SK-N-SH treated with all-trans-retinoic acid at 6 μM for 48 hours (cell line): ENCODE measurements around the gene UBE2N.

Experiments
- ARNTL ChIP-seq: fragments of 450-650 bp; formaldehyde crosslinking; IDR thresholded peaks from 2 replicates; pipeline ENCODE4 v1.5.0; 2020; ENCODE audit warnings: low read depth, mild to moderate bottlenecking, moderate library complexity, borderline replicate concordance
- CREB5 ChIP-seq: fragments of 250-450 bp; sonication (Bioruptor Pico); IDR thresholded peaks from 2 replicates; pipeline ENCODE4 v1.5.1; 2020; ENCODE audit warnings: low read depth, mild to moderate bottlenecking, moderate library complexity
- ESRRG ChIP-seq: fragments of 250-450 bp; sonication (Bioruptor Pico); IDR thresholded peaks from 2 replicates; pipeline ENCODE4 v1.6.1; 2021; ENCODE audit warnings: mild to moderate bottlenecking
- GLIS3 ChIP-seq: fragments of 250-450 bp; sonication (Bioruptor Pico); IDR thresholded peaks from 2 replicates; pipeline ENCODE4 v1.5.0; 2020; ENCODE audit warnings: mild to moderate bottlenecking, moderate library complexity
- ISL1 ChIP-seq: fragments of 250-450 bp; sonication (Bioruptor Pico); IDR thresholded peaks from 2 replicates; pipeline ENCODE4 v2.1.2; 2022; ENCODE audit warnings: mild to moderate bottlenecking, moderate library complexity
- RARB ChIP-seq: fragments of 250-450 bp; sonication (Bioruptor Pico); IDR thresholded peaks from 2 replicates; pipeline ENCODE4 v1.8.0; 2021; ENCODE audit warnings: mild to moderate bottlenecking, moderate library complexity
- TCF4 ChIP-seq: fragments of 250-450 bp; sonication (Bioruptor Pico); IDR thresholded peaks from 2 replicates; pipeline ENCODE4 v1.8.0; 2021; ENCODE audit warnings: mild to moderate bottlenecking, moderate library complexity, borderline replicate concordance
- ZC3H10 ChIP-seq: fragments of 250-450 bp; sonication (Bioruptor Pico); IDR thresholded peaks from 2 replicates; pipeline ENCODE4 v1.5.1; 2021; ENCODE audit warnings: mild to moderate bottlenecking, moderate library complexity
- ZFP30 ChIP-seq: fragments of 450-650 bp; formaldehyde crosslinking; IDR thresholded peaks from 2 replicates; pipeline ENCODE4 v1.5.0; 2022; ENCODE audit warnings: mild to moderate bottlenecking, moderate library complexity
- ZNF565 ChIP-seq: fragments of 450-650 bp; formaldehyde crosslinking; conservative IDR thresholded peaks from 2 replicates; pipeline ENCODE4 v1.5.0; 2020; ENCODE audit warnings: low read depth, mild to moderate bottlenecking, moderate library complexity
- ZNF70 ChIP-seq: fragments of 450-650 bp; formaldehyde crosslinking; IDR thresholded peaks from 2 replicates; pipeline ENCODE4 v1.5.0; 2020; ENCODE audit warnings: mild to moderate bottlenecking, moderate library complexity
- TF ChIP-seq, protein P1 (sequence below): fragments of 250-450 bp; sonication (Bioruptor Pico); IDR thresholded peaks from 2 replicates; pipeline ENCODE4 v1.8.0; 2021; ENCODE audit warnings: low read depth, mild to moderate bottlenecking, moderate library complexity, borderline replicate concordance
- TF ChIP-seq, protein P2 (sequence below): fragments of 250-450 bp; sonication (Bioruptor Pico); IDR thresholded peaks from 2 replicates; pipeline ENCODE4 v1.8.0; 2020; ENCODE audit warnings: mild to moderate bottlenecking, moderate library complexity, borderline replicate concordance

GRCh38 chr12:93361151-93361919 is 80.4 kb downstream of the UBE2N start:
- no peak for TF ChIP-seq ZNF70
- no peak for TF ChIP-seq GLIS3
- TF ChIP-seq, protein P1, sequence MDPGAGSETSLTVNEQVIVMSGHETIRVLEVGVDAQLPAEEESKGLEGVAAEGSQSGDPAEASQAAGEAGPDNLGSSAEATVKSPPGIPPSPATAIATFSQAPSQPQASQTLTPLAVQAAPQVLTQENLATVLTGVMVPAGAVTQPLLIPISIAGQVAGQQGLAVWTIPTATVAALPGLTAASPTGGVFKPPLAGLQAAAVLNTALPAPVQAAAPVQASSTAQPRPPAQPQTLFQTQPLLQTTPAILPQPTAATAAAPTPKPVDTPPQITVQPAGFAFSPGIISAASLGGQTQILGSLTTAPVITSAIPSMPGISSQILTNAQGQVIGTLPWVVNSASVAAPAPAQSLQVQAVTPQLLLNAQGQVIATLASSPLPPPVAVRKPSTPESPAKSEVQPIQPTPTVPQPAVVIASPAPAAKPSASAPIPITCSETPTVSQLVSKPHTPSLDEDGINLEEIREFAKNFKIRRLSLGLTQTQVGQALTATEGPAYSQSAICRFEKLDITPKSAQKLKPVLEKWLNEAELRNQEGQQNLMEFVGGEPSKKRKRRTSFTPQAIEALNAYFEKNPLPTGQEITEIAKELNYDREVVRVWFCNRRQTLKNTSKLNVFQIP (CRISPR knock-in tag): no peak
- TF ChIP-seq, protein P2, sequence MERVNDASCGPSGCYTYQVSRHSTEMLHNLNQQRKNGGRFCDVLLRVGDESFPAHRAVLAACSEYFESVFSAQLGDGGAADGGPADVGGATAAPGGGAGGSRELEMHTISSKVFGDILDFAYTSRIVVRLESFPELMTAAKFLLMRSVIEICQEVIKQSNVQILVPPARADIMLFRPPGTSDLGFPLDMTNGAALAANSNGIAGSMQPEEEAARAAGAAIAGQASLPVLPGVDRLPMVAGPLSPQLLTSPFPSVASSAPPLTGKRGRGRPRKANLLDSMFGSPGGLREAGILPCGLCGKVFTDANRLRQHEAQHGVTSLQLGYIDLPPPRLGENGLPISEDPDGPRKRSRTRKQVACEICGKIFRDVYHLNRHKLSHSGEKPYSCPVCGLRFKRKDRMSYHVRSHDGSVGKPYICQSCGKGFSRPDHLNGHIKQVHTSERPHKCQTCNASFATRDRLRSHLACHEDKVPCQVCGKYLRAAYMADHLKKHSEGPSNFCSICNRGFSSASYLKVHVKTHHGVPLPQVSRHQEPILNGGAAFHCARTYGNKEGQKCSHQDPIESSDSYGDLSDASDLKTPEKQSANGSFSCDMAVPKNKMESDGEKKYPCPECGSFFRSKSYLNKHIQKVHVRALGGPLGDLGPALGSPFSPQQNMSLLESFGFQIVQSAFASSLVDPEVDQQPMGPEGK (CRISPR knock-in tag): no peak
- TF ChIP-seq ZNF565 (CRISPR knock-in tag): no peak
- no peak for TF ChIP-seq ZFP30 (CRISPR knock-in tag)
- no peak for TF ChIP-seq CREB5 (CRISPR knock-in tag)
- no peak for TF ChIP-seq RARB (CRISPR knock-in tag)
- no peak for TF ChIP-seq ESRRG
- TF ChIP-seq ZC3H10 (CRISPR knock-in tag): no peak
- no peak for TF ChIP-seq TCF4 (CRISPR knock-in tag)
- no peak for TF ChIP-seq ARNTL (CRISPR knock-in tag)
- TF ChIP-seq ISL1 (CRISPR knock-in tag): no peak
